Muscle of leg (tissue), 11 donors: Measurements from ENCODE around the gene FREM1. TPM values are rescaled to one million over a fixed set of nuclear protein-coding genes. Genes with fewer than 3 reads are reported as not detected.

ENCODE experiments used
- DNase-seq: peaks from one replicate; pipeline ENCODE4 v3.0.0; 2013
- H3K27ac ChIP-seq: one replicate; pipeline ENCODE4 v1.5.1; 2013; ENCODE audit warnings: mild to moderate bottlenecking, low read length, control low read depth
- H3K27me3 ChIP-seq: one replicate; pipeline ENCODE4 v1.6.1; 2013; ENCODE audit warnings: low read length; ENCODE audit not compliant: control insufficient read depth, insufficient read depth
- H3K36me3 ChIP-seq: one replicate; pipeline ENCODE4 v1.6.1; 2013; ENCODE audit warnings: low read length; ENCODE audit not compliant: control insufficient read depth, insufficient read depth
- H3K4me1 ChIP-seq: one replicate; pipeline ENCODE4 v1.6.1; 2013; ENCODE audit warnings: low read length; ENCODE audit not compliant: control insufficient read depth, insufficient read depth
- H3K4me3 ChIP-seq: one replicate; pipeline ENCODE4 v1.5.1; 2013; ENCODE audit warnings: low read length, control low read depth
- H3K9me3 ChIP-seq: replicated peaks from 2 replicates; pipeline ENCODE4 v1.6.1; 2013; ENCODE audit warnings: low read depth, low read length; ENCODE audit not compliant: control insufficient read depth
- WGBS: methylation state at CpG from one replicate; pipeline ENCODE4 v1.1.5; 2013; ENCODE audit warnings: missing lambda C conversion rate; ENCODE audit not compliant: insufficient coverage; 5-methylcytosine and 5-hydroxymethylcytosine counted together
- polyA plus RNA-seq, 8 donors: library from polyadenylated mRNA; unstranded; fragments of 120-200 nt; gene quantifications; one replicate each; pipeline versions ENCODE4 v1.2.1 to v1.2.3, GENCODE V29; 2013; ENCODE audit warnings: inconsistent platforms in 1 of 8, low replicate concordance in 1 of 8; ENCODE audit not compliant: insufficient read length in 8 of 8, insufficient read depth in 1 of 8
- total RNA-seq: library from RNA; stranded (reverse); fragments of 120-200 nt; gene quantifications from one replicate; pipeline ENCODE4 v1.2.4, GENCODE V29; 2013

Gene FREM1
- total and polyA plus RNA-seq, 9 donors = 18.8 to 31.1 (median 24.1) TPM

DNA sequence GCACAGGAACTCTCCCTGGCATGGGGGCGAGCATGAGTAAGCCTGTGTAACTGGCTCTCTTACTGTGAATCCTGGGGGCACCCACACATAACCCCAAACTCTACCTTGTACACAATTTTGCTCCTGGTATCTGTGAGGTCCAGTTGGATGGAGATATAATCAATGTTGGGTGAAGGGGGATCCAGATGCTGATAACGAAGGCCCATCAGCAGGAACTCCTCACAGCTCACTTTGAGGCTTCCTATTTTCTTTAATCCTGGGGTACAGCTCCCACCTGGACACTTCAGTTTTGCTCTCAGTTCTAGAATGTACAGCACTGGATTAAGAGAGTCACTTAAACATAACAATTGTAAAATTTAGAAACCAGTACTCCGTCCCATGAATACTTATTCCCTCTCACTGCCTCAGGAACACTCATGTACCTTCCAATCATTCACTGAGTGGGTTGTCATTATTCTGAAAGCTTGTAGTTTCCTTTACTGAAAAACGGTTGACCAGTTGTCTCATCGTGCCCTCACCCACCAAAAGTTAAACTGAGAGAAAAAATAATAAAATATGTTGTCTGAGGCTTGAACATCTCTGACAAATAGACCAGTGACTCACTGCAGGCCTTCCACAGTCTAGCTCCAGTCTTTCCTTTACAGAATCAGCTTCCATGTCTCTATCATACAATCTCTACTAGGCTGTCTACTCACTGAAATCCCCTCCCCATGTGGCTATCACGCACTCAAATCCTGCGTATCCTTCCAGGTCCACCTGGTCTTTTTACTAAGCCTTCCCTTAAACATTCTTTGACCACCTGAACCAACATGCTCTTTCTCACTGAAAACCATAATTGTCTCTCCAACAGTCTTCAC is 52.6 kb downstream of the FREM1 start:
- no peaks in the 10 kb centered on the region for H3K4me1 ChIP-seq
- H3K9me3 ChIP-seq = no peaks in the 10 kb centered on the region
- no peak overlapping the region for H3K27ac ChIP-seq
- H3K27me3 ChIP-seq = no peaks in the 10 kb centered on the region
- DNase-seq = no peak
- no peak overlapping the region for H3K4me3 ChIP-seq
- 100% methylated on average over 2 of the region's 7 CpGs for WGBS
- H3K36me3 ChIP-seq = peaks cover 3% of the 10 kb centered on the region

DNA sequence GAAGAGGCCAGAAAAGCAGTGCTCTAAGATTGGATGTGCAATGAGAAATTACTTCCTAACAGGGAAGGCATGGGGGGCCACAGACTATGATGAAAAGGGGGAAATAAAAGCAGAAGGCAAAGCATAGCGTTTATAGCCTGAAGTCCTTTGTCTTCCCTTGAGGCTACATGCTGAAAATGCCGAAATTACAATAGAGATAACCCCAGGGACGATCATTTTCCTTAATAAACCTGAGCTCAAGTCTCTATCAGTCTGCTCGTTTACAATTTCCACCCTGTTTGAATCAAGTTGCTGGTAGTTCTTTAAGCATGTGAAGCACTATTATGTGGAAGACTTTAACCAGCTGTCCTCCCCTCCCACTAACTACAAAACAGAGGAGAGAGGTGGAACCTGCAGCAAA is 60.4 kb downstream of the FREM1 start:
- Histone ChIP-seq H3K36me3 (peaks cover 18% of the 10 kb centered on the region), H3K27me3 (no peaks in the 10 kb centered on the region), H3K4me1 (no peaks in the 10 kb centered on the region), H3K27ac (no peak overlapping the region), H3K9me3 (no peaks in the 10 kb centered on the region), H3K4me3 (no peak overlapping the region)
- DNase-seq = no peak
- WGBS = no CpG with 5 or more reads among the region's 4 CpGs

DNA sequence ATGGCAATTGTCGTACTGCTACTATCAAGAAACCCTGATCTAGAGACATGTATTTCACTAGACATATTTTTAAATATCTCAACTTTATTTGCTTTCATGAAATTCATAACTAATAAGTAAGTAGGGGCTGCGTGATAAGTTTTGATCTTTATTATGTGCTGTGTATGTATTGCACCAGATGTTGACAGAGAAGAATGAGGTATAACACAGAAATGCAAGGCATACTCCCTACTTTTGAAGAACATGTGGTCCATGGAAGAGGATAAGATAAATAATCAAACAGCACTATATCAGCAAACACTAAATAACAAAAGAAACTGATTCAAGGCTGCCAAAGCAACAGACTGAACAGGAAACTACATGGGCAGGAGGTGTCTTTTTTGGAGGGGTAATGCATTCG is 60.9 kb downstream of the FREM1 start:
- no peaks in the 10 kb centered on the region for H3K27me3 ChIP-seq
- WGBS = no CpG with 5 or more reads among the region's 3 CpGs
- H3K4me3 ChIP-seq = no peak overlapping the region
- peaks cover 20% of the 10 kb centered on the region for H3K36me3 ChIP-seq
- no peaks in the 10 kb centered on the region for H3K9me3 ChIP-seq
- H3K27ac ChIP-seq = no peak overlapping the region
- no peak for DNase-seq
- no peaks in the 10 kb centered on the region for H3K4me1 ChIP-seq

DNA sequence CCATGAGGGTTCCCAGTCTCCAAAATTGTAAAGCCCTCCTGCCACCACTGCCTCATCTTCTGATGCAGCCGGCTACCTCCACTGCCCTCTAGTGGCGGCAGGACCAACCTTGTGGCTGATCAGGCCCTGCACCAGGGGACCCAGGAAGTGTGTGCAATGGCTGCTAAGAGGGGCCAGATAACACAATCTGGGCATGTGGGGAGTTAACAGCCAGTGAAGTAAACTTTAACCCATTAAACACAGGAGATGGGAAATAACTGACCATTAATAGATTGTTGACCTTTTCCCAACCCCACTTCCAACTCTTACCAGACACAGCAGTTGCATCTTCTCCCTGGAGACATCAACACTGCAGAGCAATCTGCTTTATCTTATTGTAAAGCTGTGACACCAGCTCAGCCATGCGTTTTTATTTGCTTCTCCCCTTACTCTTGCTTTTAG is 63.3 kb downstream of the FREM1 start:
- H3K9me3 ChIP-seq = no peaks in the 10 kb centered on the region
- peaks cover 27% of the 10 kb centered on the region for H3K36me3 ChIP-seq
- DNase-seq = peak; percentile 31
- no peak overlapping the region for H3K4me3 ChIP-seq
- H3K4me1 ChIP-seq = no peaks in the 10 kb centered on the region
- WGBS = no CpG with 5 or more reads among the region's 3 CpGs
- H3K27ac ChIP-seq = no peak overlapping the region
- H3K27me3 ChIP-seq = no peaks in the 10 kb centered on the region

GRCh38 chr9:14843163-14843562 is 67.1 kb downstream of the FREM1 start:
- H3K27me3 ChIP-seq = no peaks in the 10 kb centered on the region
- H3K4me3 ChIP-seq = no peak overlapping the region
- WGBS = 78% methylated on average over 1 of the region's 2 CpGs
- DNase-seq = no peak
- H3K27ac ChIP-seq = no peak overlapping the region
- H3K36me3 ChIP-seq = peaks cover 11% of the 10 kb centered on the region
- H3K9me3 ChIP-seq = no peaks in the 10 kb centered on the region
- H3K4me1 ChIP-seq = no peaks in the 10 kb centered on the region

- Histone ChIP-seq H3K4me1 (no peaks in the 10 kb centered on the region), H3K27me3 (no peaks in the 10 kb centered on the region), H3K9me3 (no peaks in the 10 kb centered on the region), H3K36me3 (peaks cover 11% of the 10 kb centered on the region), H3K27ac (no peak overlapping the region), H3K4me3 (no peak overlapping the region)
- 93% methylated on average over 6 of the region's 10 CpGs for WGBS
- no peak for DNase-seq
These were observed 68.0 kb downstream of the FREM1 start for GRCh38 chr9:14842269-14842668.

DNA sequence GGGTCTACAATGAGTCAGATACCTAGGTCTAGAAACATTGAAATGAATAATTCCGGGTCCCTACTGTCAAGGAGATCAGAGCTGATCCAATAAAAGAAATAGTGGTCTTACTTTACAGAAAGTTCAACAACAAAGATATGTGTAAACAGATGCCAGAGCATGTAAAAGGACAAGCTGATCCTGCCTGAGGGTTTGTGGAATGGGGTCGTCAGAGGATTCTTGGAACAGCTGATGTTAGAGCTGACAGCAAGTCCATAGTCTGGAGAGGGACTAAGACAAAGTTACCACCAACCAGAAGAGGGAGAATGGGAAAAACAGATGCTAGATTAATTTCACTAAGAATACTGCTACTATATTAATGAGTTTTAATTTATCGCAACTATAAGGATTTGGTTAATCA is 71.5 kb downstream of the FREM1 start:
- peak; percentile 45 for DNase-seq
- no peaks in the 10 kb centered on the region for H3K4me1 ChIP-seq
- WGBS = no CpG with 5 or more reads among the region's 3 CpGs
- H3K27ac ChIP-seq = peak overlapping the region; percentile 67
- no peaks in the 10 kb centered on the region for H3K9me3 ChIP-seq
- no peak overlapping the region for H3K4me3 ChIP-seq
- H3K36me3 ChIP-seq = peaks cover 7% of the 10 kb centered on the region
- no peaks in the 10 kb centered on the region for H3K27me3 ChIP-seq

- Histone ChIP-seq H3K27ac (no peak overlapping the region), H3K27me3 (no peaks in the 10 kb centered on the region), H3K4me3 (no peak overlapping the region), H3K9me3 (no peaks in the 10 kb centered on the region), H3K4me1 (peaks cover 2% of the 10 kb centered on the region), H3K36me3 (peaks cover under 1% of the 10 kb centered on the region)
- WGBS = 89% methylated on average over 7 of the region's 7 CpGs
- no peak for DNase-seq
These were observed 73.3 kb downstream of the FREM1 start for GRCh38 chr9:14836885-14837284.

- 93% methylated on average over 11 of the region's 14 CpGs for WGBS
- no peak overlapping the region for H3K27ac ChIP-seq
- H3K4me3 ChIP-seq = no peak overlapping the region
- H3K27me3 ChIP-seq = no peaks in the 10 kb centered on the region
- DNase-seq = no peak
- peaks cover 4% of the 10 kb centered on the region for H3K36me3 ChIP-seq
- H3K4me1 ChIP-seq = peaks cover 2% of the 10 kb centered on the region
- no peaks in the 10 kb centered on the region for H3K9me3 ChIP-seq
These were observed 78.6 kb downstream of the FREM1 start for GRCh38 chr9:14831661-14832060.

DNA sequence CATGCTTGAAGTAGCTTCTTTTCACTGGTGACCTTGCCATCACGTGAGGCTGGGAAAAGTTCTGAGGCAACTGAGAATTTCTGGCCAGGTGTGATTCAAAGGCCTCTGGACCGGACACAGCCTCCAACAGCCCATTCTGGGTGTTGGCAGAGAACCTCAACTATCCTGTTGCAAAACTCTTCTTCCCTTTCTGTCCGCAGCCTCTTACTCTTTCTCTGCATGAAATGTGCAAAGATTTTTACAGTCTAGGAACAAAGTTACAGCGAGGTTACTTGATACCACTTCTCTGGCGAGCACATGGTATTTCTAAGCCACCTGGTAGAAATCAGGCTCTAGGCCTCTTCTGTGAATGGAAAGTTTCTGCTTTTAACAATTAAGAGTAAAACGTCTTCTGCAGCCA is 79.2 kb downstream of the FREM1 start:
- peaks cover 4% of the 10 kb centered on the region for H3K36me3 ChIP-seq
- no peak overlapping the region for H3K4me3 ChIP-seq
- no peaks in the 10 kb centered on the region for H3K9me3 ChIP-seq
- WGBS = 42% methylated on average over 4 of the region's 6 CpGs
- H3K27ac ChIP-seq = no peak overlapping the region
- H3K4me1 ChIP-seq = peaks cover 2% of the 10 kb centered on the region
- no peaks in the 10 kb centered on the region for H3K27me3 ChIP-seq
- peak; percentile 62 for DNase-seq
